GM18520 (cell line): ENCODE results near the gene TYW1B.
"Not testable (repeated sequence)": the region's sequence is repeated elsewhere in the genome, so short reads cannot be mapped to it uniquely, and the experiment has no call there.

ENCODE experiments used
- ATAC-seq: cut with Tn5 transposase; IDR thresholded peaks from one replicate; pipeline ENCODE4 v1.9.1; 2021; ENCODE audit not compliant: unreplicated experiment

Gene TYW1B

DNA sequence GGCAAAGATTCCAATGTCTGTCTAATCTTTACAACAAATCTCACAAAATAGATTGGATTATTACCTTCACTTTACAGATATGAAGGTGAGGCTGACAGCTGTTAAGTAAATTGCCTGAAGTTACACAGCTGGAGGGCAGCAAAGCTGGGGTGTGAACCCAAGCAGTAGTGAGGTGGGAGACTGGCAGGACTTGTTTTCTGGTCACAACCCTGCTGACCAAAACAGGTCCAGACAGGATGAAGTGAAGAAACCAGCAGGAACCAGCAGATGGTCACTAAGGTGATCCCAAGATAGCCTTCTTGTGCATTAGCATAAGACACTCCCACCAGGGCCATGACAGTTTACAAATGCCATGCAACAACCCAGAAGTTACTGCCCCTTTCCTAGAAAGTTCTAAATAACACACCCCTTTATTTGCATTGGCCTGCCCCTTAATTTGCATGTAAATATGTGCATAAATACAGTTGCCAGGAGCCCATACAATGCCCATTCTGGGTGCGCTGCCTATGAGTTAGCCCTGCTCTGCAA is 195.2 kb downstream of the TYW1B start:
- not testable (repeated sequence) for ATAC-seq

DNA sequence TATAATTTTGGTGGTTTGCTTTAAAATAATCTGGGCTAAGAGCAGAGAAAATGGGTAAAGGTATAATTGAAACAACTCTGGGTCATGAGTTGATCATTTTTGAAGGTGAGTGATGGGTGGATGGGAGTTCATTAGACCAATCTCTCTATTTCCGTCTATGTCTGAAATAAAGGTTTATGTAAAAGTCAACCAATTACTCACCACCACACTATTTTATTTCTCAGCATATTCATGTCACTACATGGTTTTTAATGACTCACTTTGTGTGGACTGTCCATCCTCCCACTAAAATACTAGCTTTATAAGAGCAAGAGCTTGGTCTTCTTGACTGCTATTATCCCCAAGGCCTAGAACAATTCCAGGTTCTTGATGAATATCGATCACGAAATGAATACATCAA is 199.6 kb downstream of the TYW1B start:
- not testable (repeated sequence) for ATAC-seq

DNA sequence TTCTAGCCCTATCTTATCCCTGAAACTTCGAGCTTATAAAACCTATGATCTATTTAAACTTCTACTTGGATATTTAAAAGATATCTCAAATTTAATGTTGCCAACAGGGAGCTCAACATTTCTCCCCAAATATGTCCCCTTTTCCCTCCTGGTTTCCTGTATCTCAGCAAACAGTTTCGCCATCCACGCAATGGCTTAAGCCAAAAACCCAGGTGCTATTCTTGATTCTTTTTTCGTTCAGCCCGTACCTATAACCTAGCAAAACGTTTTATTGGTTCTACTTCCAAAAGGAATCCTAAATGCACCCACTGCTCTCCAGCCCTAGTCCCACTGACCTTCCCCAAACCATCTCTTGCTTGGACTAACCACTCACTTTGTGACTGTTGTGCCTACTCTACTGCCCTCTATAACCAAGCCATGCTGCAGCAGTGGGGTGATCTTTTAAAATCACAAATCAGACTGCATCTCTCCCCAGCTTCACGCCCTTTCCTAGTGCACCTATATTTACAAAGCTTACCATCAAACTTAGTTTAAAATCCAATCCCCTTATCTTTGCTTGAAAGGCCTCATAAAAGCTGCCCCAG is 201.5 kb downstream of the TYW1B start:
- ATAC-seq: not testable (repeated sequence)

DNA sequence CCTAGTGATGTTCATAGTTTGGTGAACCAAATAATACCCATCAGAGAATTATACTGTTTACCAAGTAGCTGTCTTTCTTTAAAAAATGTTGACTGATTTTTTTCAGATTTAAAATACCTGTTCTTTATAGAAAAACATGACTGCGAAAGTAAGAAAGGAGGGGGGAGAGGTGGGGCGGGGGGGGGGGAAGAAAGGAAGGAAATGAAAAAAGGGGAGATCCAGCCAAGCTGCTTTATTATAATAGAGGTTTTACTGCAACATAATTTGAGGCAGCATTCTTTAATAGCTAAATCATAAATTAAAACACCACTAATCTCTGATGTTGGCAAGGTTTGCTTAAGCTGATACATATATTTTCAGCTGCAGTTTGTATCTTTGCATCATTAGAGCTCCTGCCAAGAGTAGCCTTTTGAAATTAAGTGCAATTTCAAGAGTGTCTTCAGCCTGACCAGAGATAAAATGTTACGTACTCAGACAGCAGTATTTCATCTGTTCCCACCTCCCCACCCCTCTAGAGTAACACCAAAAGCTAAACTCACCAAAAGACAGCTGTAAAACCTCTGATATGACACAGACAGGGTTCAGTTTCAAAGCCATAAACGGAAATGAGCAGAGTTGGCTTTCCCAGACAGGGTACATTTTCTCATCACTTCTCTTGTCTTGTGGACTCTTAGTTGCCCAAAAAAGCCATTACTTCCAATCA is 202.1 kb downstream of the TYW1B start:
- ATAC-seq: peak; percentile 89

DNA sequence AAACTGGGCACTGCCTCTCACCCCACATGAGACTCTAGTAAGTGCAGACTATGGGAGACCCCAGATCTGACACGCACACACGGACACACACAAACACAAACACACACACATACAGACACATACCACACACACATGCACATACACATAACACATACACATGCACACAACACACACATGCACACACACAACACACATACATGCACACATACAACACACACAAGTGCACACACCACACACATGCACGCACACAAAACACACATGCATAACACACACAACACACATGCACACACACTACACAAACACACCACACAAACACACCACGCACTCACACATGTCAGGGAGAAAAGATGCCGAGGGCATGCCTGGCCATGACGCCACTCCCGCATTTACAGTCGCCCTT is 205.5 kb downstream of the TYW1B start:
- no peak for ATAC-seq

DNA sequence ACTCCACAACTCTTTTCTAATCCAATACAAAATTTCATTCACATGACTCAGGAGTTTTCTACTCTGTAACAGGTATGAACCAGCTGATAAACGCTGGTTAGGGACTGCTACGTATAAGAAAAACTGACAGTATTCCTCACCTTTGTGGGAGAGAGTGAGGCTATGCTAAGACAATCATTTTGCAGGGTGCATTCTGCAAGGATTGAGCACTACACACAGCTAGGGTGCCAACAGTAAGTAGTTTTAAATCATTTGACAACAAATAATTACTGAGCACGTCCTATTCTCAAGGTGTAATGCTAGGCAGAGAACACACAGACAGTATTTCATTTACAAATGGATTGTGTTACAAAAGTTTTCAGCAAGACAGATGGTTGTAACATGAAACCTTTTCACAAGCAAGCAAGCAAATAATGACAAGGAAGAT is 206.2 kb downstream of the TYW1B start:
- not testable (repeated sequence) for ATAC-seq

DNA sequence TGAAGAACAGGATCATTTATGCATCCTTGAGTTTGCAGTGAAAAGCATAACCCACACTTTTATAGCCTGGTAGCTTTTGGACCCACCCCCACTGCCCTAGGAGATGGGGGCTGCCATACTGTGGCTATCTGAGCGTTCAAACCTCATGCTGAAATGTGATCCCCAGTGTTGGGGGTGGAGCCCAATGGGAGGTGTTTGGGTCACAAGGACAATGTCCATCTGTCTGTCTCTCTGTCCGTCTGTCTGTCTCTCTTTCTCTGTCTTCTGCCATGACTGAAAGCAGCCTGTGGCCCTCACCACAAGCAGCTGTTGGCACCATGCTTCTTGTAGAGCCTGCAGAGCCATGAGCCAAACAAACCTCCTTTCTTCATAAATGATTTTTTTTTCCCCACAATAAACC is 207.1 kb downstream of the TYW1B start:
- not testable (repeated sequence) for ATAC-seq

DNA sequence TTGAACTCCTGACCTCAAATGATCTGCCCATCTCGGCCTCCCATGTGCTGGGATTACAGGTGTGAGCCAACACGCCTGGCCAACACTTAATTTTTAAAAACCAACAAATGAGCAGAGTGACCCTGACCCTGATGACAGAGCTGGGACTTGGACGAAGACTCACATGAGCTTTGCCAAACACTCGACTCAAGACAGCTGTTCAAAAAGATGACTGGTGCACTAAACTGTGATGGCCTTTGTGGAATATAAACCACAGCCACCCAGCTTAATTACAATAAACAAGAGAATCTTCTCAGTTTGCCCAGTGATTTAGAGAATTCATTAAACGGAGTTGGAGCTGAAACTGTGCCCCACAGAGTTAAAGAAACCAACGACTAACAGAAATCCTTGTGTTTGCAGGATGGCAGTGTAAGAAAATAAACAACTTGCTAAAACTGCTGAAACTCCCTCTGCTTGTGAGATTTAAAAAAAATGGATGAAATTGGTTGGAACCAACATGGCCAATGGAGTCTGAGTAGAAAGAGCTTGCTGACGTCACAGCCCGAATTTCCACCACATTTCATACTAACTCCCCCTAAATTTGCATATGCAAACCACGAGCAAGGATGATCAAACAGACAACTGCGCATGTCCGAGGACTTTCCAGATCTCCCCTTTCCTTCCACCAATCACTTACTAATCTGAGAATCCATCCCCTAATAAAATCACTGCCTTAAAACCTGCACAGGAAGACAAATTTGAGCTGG is 209.4 kb downstream of the TYW1B start:
- ATAC-seq: not testable (repeated sequence)

DNA sequence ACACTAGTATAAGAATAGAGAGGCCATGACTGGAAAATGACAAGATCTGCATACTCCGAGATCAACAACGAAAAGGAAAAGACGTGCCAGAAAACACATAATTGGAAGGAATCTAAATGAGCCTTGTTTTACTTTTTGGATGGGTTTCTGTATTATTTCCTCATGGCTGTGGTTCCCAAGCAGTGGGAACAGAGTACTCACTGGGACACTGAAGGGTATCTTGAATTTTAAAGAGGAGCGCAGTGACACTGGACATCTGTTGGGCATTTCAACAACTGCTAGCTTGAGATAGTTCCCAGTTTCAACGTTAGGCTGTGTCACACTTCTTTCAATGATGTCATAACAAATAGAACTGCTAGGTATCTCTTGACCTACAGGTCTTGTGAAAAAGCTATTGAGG is 218.2 kb downstream of the TYW1B start:
- ATAC-seq: not testable (repeated sequence)

DNA sequence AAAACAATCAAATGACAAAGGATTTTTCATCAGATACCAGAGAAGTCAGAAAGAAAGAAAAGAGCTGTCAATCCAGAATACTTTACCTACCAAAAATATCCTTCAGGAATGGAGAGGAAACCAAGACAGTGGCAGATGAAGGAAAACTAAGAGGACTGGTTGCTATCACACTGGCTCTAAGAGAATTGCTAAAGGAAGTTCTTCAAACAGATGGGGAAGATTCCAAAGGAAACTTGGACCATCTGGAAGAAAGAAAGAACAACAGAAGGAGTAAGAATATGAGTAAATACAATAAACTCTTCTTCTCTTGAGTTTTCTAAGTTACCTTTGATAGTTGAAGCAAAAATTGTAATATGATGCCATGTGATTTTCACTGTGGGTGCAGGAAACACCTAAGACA is 220.0 kb downstream of the TYW1B start:
- not testable (repeated sequence) for ATAC-seq

DNA sequence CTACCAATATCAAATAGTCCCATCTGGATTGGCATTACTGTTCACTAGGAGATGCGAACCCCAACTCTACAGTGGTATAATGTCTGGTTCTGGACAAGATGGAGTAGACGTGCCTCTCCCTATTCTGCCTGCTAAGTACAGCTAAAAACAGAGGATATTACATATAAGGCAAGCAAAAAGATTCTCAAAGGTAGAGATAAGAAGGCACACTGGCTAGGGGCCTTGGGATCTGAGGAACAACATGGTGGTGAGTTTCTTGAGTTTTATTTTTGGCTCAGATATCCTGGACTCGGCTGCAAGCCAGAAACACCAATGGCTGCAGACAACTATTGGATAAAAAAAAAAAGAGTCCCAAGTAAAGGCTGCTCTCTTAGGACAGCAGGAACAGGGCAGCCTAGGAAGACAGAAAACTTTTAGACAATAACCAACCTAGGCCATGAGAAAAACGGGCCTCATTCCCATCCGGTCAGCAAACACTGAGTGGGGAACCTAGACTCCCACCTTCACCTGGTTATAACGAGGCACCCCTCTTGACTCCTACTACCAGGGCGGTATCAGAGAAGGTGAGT is 222.1 kb downstream of the TYW1B start:
- not testable (repeated sequence) for ATAC-seq

DNA sequence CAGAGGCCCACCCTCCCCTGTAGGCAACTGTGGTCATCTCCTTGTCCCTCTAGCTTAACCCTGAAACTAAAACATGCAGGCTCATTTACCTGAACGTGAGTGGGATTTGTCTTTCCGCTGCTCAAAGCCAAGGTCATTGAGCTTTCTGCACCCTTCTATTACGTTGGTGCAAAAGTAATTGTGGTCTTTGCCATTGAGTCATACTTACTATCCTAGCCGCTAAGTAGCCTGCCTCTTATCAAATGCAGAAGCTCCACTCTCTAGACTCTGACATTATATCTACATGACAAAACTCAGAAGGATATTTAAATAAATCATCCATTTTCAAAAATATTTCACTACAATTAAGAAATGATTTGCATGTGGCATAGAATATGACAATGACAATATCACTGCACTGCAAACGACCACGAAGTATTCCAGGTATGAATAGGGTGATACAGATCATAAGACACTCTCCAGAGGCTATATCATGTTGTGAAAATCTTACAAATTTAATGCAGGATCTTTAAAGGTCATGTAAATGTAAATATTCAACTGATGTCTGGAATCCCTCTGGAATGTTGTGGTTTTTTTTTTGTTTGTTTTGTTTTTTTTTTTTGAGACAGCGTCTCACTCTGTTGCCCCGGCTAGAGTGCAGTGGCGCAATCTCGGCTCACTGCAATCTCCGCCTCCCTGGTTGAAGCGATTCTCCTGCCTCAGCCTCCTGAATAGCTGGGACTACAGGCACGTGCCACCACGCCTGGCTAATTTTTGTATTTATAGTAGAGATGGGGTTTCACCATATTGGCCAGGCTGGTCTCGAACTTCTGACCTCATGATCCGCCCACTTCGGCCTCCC is 223.0 kb downstream of the TYW1B start:
- not testable (repeated sequence) for ATAC-seq

DNA sequence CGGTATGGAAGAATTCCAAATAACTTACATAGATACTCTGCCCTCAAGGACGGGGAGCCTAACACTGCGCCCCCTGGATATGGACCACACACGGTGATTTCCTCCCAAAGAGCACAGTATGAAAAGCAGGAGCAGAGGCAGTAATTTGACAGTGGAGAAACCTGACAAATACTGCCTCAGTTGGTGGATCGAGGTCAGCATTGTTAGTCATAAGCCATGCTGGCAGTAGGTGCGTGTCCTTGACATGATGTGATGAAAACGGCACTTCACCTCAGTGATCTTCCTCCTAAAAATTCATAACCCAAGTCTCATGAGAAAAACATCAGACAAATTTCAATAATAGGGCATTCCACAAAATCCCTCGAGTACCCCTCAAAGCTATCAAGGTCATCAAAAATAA is 224.5 kb downstream of the TYW1B start:
- ATAC-seq: not testable (repeated sequence)

DNA sequence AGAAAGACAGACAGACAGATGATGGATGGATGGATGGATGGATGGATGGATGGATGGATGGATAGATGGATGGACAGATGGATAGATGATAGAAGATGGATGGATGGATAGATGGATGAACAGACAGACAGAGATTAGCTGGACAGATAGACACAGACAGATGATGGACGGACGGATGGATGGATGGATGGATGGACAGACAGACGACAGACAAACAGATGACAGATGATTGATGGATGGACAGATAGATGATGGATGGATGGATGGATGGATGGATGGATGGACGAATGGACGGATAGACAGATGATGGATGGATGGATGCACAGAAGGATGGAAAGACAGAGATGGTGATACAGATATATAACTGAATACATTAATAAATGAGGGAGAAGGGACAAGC is 224.9 kb downstream of the TYW1B start:
- ATAC-seq: no peak

DNA sequence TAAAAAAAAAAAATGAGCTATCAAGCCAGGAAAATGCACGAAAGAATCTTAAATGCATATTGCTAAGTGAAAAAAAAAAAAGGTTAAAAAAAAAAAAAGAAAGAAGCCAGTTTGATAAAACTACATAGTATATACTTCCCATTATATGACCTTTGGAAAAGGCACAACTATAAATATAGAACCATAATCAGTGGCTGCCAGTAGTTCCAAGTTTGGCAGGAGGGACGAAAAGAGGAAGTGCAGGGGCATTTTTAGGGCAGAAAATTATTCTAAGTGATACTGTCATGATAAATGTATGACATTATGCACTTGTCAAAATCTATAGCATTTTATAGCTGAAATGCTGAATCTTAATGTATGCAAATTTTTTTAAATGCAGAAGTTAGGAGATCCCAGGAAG is 226.3 kb downstream of the TYW1B start:
- not testable (repeated sequence) for ATAC-seq

DNA sequence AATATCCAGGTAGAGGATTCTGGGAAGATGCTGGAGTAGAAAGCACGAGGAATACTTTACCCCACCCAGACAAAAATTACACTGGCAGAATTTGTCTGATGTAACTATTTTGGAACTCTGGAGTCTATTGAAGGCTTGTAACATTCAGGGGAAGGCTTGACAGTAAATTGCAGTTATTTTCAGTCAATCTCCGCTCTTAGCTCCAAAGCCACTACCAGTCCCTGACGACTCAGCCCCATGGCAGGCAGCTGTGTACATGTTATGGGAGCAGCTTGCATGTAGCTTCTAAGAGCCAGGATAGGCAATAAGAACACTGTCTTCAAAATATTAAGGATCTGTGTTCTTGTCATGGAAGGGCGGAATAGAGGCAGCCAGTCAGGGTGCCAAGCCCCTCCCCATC is 238.0 kb downstream of the TYW1B start:
- ATAC-seq: not testable (repeated sequence)

DNA sequence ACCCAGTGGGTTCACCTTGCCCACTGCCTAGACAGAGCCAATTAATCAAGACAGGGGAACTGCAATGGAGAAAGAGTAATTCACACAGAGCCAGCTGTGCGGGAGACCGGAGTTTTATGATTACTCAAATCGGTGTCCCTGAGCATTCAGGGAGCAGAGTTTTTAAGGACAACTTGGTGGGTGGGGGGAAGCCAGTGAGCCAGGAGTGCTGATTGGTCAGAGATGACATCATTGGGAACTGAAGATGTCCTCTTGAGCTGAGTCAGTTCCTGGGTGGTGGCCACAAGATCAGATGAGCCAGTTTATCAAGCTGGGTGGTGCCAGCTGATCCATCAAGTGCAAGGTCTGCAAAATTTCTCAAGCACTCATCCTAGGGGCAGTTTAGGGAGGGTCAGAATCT is 240.7 kb downstream of the TYW1B start:
- not testable (repeated sequence) for ATAC-seq

DNA sequence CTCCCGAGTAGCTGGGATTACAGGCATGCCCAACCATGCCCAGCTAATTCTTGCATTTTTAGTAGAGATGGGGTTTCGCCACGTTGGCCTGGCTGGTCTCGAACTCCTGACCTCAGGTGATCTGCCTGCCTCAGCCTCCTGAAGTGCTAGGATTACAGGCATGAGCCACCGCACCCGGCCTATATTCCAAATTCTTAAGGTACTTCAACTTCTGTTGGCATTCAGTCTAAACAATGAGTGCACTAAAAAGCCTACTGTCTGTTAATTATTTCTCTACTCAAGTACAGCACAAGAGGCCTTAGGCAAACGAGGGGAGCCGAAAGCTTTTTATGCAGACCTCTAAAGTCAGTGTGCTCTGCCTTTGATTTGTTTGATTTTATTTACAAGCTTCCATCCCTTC is 243.4 kb downstream of the TYW1B start:
- not testable (repeated sequence) for ATAC-seq

DNA sequence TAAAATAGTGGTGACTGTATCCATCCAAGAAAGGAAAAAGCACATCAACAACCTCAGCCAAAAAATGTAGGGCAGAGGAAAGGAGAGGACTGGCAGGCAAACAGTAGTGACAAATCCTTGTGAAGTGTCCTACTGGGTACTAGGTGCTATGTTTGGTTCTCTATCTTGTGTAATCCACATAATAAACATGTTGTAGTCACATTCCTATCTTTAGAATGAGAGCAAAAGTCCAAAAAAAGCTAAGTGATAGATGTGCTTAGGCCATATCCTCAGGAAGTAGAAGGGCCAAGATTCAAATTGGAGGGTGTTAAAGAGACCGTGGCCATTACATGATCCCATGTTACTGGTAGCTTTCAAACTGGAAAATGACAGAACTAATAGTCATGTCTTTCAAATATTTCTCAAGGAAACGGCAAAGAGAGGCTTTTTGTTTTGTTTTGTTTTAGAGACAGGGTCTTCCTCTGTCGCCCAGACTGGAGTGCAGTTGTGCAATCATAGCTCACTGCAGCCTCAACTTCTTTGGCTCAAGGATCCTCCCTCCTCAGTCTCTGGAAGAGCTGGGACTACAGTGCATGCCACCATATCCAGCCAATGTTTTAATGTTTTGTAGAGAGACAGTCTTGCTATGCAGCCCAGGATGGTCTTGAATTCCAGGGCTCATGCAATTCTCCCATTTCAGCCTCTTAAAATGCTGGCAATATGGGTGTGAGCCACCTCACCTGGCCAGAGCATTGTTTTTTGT is 244.2 kb downstream of the TYW1B start:
- not testable (repeated sequence) for ATAC-seq
